ENCODE results near the gene LMF1. TPM values are rescaled to one million over a fixed set of nuclear protein-coding genes. Genes with fewer than 3 reads are reported as not detected.

LMF1 gene
- polyA plus RNA-seq, 1 donor (not counting 4 experiments of a cell fraction or from before 2014, with no cell fraction given), result 3.1 TPM

DNA sequence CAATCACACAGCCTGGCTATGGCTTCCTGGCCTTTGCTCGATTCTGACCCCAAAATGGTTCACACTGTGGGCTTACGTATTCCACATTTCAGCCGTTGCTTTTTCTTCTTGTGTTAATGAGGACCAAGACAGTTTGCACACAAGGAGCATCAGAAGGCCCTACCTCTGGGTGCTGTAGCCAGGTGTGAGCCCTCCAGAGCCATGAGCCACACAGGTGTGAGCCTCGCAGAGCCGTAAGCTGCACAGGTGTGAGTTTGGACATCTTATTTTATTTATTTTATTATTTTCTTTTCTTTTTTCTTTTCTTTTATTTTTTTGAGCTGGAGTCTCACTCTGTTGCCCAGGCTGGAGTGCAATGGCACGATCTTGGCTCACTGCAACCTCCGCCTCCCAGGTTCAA, 70.6 kb downstream of the LMF1 start:
- FAIRE-seq, result no peak
- H3K27me3 ChIP-seq (ENCODE audit: control insufficient read depth, extremely low read depth, insufficient read depth, low read length), result no peaks in the 10 kb centered on the region
- H3K9ac ChIP-seq (ENCODE audit: control insufficient read depth, extremely low read depth, insufficient read depth, low read length), result no peak overlapping the region
- no peak overlapping the region for H3K4me3 ChIP-seq (ENCODE audit: control insufficient read depth in 2 of 3, extremely low read depth in 1 of 3, insufficient read depth in 2 of 3, low read depth in 1 of 3, low read length in 3 of 3)
- H3K36me3 ChIP-seq (ENCODE audit: control insufficient read depth in 2 of 2, extremely low read depth in 1 of 2, insufficient read depth in 2 of 2, low read length in 2 of 2), result no peaks in the 10 kb centered on the region
- H3K27ac ChIP-seq (ENCODE audit: control insufficient read depth, insufficient read depth, low read length), result no peak overlapping the region
- TF ChIP-seq EZH2 (IDR thresholded peaks at IDR 0.05; ENCODE audit: low read length), result no peak
- TF ChIP-seq, protein P1, sequence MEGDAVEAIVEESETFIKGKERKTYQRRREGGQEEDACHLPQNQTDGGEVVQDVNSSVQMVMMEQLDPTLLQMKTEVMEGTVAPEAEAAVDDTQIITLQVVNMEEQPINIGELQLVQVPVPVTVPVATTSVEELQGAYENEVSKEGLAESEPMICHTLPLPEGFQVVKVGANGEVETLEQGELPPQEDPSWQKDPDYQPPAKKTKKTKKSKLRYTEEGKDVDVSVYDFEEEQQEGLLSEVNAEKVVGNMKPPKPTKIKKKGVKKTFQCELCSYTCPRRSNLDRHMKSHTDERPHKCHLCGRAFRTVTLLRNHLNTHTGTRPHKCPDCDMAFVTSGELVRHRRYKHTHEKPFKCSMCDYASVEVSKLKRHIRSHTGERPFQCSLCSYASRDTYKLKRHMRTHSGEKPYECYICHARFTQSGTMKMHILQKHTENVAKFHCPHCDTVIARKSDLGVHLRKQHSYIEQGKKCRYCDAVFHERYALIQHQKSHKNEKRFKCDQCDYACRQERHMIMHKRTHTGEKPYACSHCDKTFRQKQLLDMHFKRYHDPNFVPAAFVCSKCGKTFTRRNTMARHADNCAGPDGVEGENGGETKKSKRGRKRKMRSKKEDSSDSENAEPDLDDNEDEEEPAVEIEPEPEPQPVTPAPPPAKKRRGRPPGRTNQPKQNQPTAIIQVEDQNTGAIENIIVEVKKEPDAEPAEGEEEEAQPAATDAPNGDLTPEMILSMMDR (optimal IDR thresholded peaks at IDR 0.05 in 1 of 3, IDR thresholded peaks at IDR 0.05 in 1 of 3, conservative IDR thresholded peaks at IDR 0.05 in 1 of 3; ENCODE audit: extremely low read depth in 1 of 3, insufficient read depth in 2 of 3, low read length in 3 of 3), result no peak
- no peak overlapping the region for H3K4me2 ChIP-seq (ENCODE audit: control insufficient read depth, extremely low read depth, insufficient read depth, low read depth, low read length)
- no peak overlapping the region for H2AFZ ChIP-seq (ENCODE audit: control insufficient read depth, low read length)
- H3K9me1 ChIP-seq (ENCODE audit: control insufficient read depth, extremely low read depth, insufficient read depth, low read length), result no peaks in the 10 kb centered on the region
- no peak for DNase-seq (ENCODE audit: low read depth, low spot score)
- H3K79me2 ChIP-seq (ENCODE audit: control insufficient read depth, insufficient read depth, low read length), result no peaks in the 10 kb centered on the region
- peaks cover 3% of the 10 kb centered on the region for H3K9me3 ChIP-seq (ENCODE audit: control insufficient read depth, low read depth, low read length)
- dilution Hi-C loops (cut with MboI; ENCODE audit: extremely low pct_ligation_motif_present, low sequenced_read_pairs), result no loop called here
- no peaks in the 10 kb centered on the region for H4K20me1 ChIP-seq (ENCODE audit: control insufficient read depth, extremely low read depth, insufficient read depth, low read length)
- H3K4me1 ChIP-seq (ENCODE audit: control insufficient read depth, extremely low read depth, insufficient read depth, low read length), result no peaks in the 10 kb centered on the region

DNA sequence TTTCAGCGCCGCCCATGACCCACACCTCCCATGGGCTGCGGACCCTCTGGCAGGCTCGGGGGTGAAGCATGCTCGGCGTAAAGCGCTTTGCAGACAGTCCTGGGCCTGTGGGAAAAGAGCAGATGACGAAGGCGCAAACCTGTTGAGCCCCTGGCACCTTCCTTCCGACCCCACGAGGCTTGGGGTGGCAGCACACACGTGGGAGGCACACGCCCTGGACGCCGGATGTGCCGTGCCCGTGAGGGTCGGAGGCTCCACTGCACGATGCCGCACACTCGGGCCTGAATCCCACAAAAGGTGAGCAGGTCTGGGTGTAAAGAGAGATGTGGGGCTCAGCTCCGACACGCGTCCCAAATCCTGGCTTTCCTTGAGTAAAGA, 71.1 kb downstream of the LMF1 start:
- Histone ChIP-seq H3K27ac (ENCODE audit: control insufficient read depth, insufficient read depth, low read length) (no peak overlapping the region), H4K20me1 (ENCODE audit: control insufficient read depth, extremely low read depth, insufficient read depth, low read length) (no peaks in the 10 kb centered on the region), H3K79me2 (ENCODE audit: control insufficient read depth, insufficient read depth, low read length) (no peaks in the 10 kb centered on the region), H3K9me1 (ENCODE audit: control insufficient read depth, extremely low read depth, insufficient read depth, low read length) (no peaks in the 10 kb centered on the region), H3K27me3 (ENCODE audit: control insufficient read depth, extremely low read depth, insufficient read depth, low read length) (no peaks in the 10 kb centered on the region), H3K4me2 (ENCODE audit: control insufficient read depth, extremely low read depth, insufficient read depth, low read depth, low read length) (no peak overlapping the region), H3K9ac (ENCODE audit: control insufficient read depth, extremely low read depth, insufficient read depth, low read length) (no peak overlapping the region), H3K4me3 (ENCODE audit: control insufficient read depth in 2 of 3, extremely low read depth in 1 of 3, insufficient read depth in 2 of 3, low read depth in 1 of 3, low read length in 3 of 3) (no peak overlapping the region), H3K36me3 (ENCODE audit: control insufficient read depth in 2 of 2, extremely low read depth in 1 of 2, insufficient read depth in 2 of 2, low read length in 2 of 2) (no peaks in the 10 kb centered on the region), H2AFZ (ENCODE audit: control insufficient read depth, low read length) (no peak overlapping the region), H3K9me3 (ENCODE audit: control insufficient read depth, low read depth, low read length) (no peaks in the 10 kb centered on the region), H3K4me1 (ENCODE audit: control insufficient read depth, extremely low read depth, insufficient read depth, low read length) (no peaks in the 10 kb centered on the region)
- DNase-seq (ENCODE audit: low read depth, low spot score), result no peak
- dilution Hi-C loops (cut with MboI; ENCODE audit: extremely low pct_ligation_motif_present, low sequenced_read_pairs), result no loop called here
- FAIRE-seq, result no peak
- TF ChIP-seq, protein P1 (optimal IDR thresholded peaks at IDR 0.05 in 1 of 3, IDR thresholded peaks at IDR 0.05 in 1 of 3, conservative IDR thresholded peaks at IDR 0.05 in 1 of 3; ENCODE audit: extremely low read depth in 1 of 3, insufficient read depth in 2 of 3, low read length in 3 of 3), result no peak
- no peak for TF ChIP-seq EZH2 (IDR thresholded peaks at IDR 0.05; ENCODE audit: low read length)

All from keratinocyte (primary cell).